Testis (tissue), 2 donors: Measurements from ENCODE around the gene SLC35E1.

Experiments
- CTCF ChIP-seq, 3 experiments: fragments of 450-650 bp in 2 of 3; fragments of 200-600 bp in 1 of 3; sonication (generic) in 1 of 3; IDR thresholded peaks; one replicate each; pipeline ENCODE4 v1.5.1; 2016 to 2019; ENCODE audit warnings: antibody characterized with exemption in 3 of 3, mild to moderate bottlenecking in 2 of 3, moderate library complexity in 1 of 3
- POLR2A ChIP-seq: fragments of 450-650 bp; IDR thresholded peaks from one replicate; pipeline ENCODE4 v1.6.1; 2017; ENCODE audit warnings: antibody characterized with exemption, mild to moderate bottlenecking, moderate library complexity

GRCh38 chr19:16535381-16535780, 36.8 kb downstream of the SLC35E1 start:
- no peak for TF ChIP-seq CTCF (IDR thresholded peaks at IDR 0.05)
- no peak for TF ChIP-seq POLR2A
